Umbilical cord (tissue), 2 donors: ENCODE results near the gene SPEG. TPM values are rescaled to one million over a fixed set of nuclear protein-coding genes. Genes with fewer than 3 reads are reported as not detected.

Experiments
- DNase-seq: peaks from one replicate; pipeline ENCODE4 v3.0.0-alpha.2; 2015; ENCODE audit warnings: low spot score
- total RNA-seq: library from RNA; depleted of rRNA; stranded (reverse); fragments of >200 nt; gene quantifications from one replicate; pipeline ENCODE4 v1.2.3, GENCODE V29; 2014; ENCODE audit warnings: low replicate concordance; ENCODE audit not compliant: insufficient read depth

SPEG gene
- total RNA-seq, 1 donor from 2014 or later: 61.9 TPM

- DNase-seq: no peak
These were observed 61.7 kb downstream of the SPEG start for GRCh38 chr2:219496247-219496824.

GRCh38 chr2:219496825-219497494 lies 62.3 kb downstream of the SPEG start:
- no peak for DNase-seq

- DNase-seq: peak; percentile 94
These were observed 63.0 kb downstream of the SPEG start for GRCh38 chr2:219497495-219498279.

DNA sequence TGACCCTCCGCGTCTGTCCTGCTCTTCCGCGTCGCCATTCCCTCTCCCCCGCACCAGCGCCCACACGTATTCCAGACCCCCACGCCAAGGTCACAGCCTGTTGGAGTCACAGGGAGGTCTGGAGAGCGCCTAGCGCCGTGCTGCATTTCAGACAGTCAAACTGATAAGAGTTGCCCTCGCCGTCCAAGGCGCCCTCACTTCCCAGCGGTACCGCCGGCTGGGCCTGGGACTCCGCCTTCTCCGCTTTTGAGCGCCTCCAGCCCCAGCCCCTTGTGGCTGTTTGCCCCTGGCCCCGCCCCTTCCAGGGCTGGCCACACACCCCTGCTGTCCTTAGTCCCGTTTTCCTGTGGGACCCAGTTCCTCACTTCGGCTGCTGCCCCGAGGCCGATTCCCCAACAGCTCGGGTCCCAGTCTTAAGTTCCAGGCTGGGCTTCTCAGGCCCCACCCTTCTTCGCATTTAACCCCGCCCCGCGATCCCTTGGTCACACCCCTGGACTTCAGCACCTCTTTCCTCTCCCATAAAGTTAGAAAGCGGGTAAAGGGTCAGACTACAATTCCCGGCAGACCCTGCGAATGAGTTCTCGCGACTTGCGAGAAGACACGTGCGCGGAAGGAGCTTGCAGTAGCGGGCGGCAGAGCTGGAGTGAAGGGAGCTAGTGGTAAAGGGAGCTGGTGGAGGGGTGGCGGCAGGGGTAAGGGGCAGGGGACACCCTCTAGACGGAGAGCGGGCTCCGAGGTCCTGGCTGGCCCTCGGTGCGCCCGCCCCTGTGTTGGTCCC lies 63.8 kb downstream of the SPEG start, which contains the start of gene GMPPA:
Gene GMPPA (plus strand): TSS at position 612 of the 778 bp plus-strand sequence. CDS start 1,085 bp downstream, outside the sequence.
- peak; percentile 99 for DNase-seq

- no peak for DNase-seq
These were observed 64.3 kb downstream of the SPEG start for GRCh38 chr2:219499058-219499307.

GRCh38 chr2:219499555-219499954 lies 64.9 kb downstream of the SPEG start:
- DNase-seq: no peak

DNA sequence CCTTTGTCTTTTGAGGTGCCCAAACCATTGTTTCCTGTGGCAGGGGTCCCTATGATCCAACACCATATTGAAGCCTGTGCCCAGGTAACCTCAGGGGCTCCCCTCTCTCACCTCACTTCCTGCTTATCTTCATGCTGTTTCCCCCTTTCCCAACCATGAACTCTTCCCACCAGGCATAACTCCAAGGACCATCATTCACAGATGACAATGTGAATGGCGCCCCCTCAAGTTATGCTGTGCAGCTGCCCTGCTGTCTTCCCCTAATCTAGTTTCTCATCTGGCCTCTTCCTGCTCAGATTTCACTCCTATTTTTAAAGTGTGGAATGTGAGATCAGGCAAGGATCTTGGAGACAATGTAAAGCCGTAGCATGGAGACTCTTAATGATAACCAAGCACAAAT lies 65.5 kb downstream of the SPEG start:
- DNase-seq: peak; percentile 51

GRCh38 chr2:219501849-219502248 lies 67.2 kb downstream of the SPEG start:
- no peak for DNase-seq

DNA sequence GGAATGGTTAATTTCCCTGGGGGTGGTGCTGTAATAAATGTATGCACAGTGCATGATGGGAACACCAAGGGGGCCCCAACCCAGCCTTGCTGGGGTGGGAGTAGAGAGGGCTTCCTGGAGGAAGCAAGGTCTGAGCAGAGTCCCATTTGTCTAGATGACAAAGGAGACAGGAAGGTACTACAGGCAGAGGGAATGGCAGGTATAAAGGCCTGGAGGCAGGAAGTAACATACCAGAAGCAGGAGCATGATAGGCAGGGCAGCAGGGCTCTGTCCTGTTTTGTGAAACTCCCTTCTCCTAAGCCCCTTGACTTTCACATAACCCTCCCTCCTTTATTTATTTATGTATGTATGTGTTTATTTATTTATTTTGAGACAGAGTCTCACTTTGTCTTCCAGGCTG lies 68.0 kb downstream of the SPEG start:
- DNase-seq: no peak

- DNase-seq: no peak
These were observed 70.9 kb downstream of the SPEG start for GRCh38 chr2:219505585-219505984.

DNA sequence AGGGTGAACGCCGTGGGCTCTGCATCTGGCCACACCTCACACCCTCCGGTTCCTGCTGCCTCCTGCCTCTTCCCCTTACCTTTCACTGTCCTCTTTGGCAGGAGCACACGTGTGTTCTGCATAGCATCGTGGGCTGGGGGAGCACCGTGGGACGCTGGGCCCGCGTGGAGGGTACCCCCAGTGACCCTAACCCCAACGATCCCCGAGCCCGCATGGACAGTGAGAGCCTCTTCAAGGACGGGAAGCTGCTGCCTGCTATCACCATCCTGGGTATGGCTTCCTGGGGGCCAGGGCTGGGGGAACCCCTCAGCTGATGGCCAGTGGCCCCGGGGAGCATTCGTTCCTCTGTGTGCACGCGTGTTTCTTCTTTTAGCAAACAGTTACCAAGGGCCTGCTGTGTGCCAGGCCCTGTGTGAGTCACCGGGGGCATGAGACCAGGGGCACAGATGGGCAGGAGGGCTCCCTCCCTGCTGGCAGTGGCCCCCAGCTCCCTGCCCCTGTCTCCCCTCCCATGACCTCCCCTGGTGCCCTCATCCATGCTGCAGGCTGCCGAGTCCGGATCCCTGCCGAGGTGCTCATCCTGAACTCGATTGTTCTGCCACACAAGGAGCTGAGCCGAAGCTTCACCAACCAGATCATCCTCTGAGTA lies 71.6 kb downstream of the SPEG start:
- no peak for DNase-seq

GRCh38 chr2:219506802-219507526 lies 72.3 kb downstream of the SPEG start:
- DNase-seq: no peak

DNA sequence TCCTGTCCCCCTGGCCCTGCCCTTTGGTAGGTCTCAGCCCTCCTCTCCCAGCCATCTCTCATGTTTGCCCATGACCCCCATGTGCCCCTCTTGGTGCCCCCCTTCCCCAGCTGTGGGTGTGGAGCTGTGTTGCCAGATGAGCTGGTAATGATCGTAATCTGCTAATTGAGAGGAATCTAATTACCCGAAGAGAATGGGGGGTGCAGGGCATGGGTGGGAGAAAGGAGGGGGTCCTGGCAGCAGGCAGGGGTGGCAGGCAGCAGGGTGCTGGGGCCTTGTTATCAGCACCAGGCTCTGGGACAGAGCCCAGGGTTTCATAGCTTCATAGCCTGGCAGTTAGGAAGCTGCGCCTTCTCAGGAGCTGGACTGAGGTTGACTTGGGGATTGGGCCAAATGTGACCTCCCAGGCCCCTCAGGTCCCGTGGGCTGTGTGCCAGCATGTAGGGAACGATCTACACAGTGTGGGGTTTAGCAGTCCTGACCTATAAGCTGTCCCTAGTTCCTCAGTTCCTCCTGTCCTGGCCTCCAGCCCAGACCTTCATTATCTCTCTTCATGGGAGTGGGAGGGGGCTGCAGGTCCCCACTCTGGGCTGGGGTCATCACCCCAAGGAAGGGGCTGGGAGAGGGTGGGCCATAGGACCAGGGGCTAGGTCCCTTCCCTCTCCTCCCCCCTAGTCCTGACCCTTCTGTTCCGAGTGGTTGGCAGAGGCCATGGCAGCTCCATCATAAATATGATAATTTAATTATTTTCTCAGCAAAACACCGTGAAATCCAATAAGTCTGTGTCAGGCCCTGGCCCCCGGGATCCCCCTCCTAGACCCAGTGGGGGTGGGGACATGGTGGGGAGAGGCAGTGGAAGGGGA lies 73.2 kb downstream of the SPEG start:
- DNase-seq: no peak

DNA sequence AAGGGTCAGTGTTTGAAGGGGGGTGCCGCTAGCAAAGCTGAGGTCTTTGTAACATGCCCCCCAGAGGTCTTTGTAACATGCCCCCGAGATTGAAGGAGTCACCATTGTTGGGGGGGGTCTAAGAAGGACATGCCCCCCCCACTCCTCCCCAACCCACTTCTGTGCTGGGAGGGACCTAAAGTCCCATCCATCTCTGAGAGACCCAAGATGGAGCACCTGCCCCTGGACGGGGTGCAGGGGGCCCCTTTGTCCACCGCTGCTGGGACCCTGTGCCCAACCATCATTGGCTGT lies 73.7 kb downstream of the SPEG start:
- DNase-seq: no peak

GRCh38 chr2:219508971-219509779 lies 74.5 kb downstream of the SPEG start:
- DNase-seq: peak; percentile 68

- DNase-seq: peak; percentile 91
These were observed 75.3 kb downstream of the SPEG start for GRCh38 chr2:219509780-219510511.

GRCh38 chr2:219510512-219511135 lies 76.0 kb downstream of the SPEG start:
- DNase-seq: no peak
